Upper lobe of left lung (tissue), 6 donors: Measurements from ENCODE around the gene DNAH9. TPM values are rescaled to one million over a fixed set of nuclear protein-coding genes. Genes with fewer than 3 reads are reported as not detected.
A peak's percentile ranks its signal among the peaks of the same experiment; 100 is the strongest.

ENCODE experiments used
- ATAC-seq, 2 donors: fragments of 200-7000 bp; cut with Tn5 transposase; one replicate each; pipeline ENCODE4 v1.9.1; 2022; ENCODE audit warnings: mild to moderate bottlenecking in 2 of 2, moderate library complexity in 2 of 2; ENCODE audit not compliant: low FRiP score in 2 of 2
- DNase-seq, 2 donors: peaks; one replicate each; pipeline ENCODE4 v3.0.0-alpha.2; 2019 to 2020
- H3K27ac ChIP-seq, 4 donors: fragments of 200-600 bp; sonication (generic); one replicate each; pipeline ENCODE4 v1.5.1; 2016 to 2019
- H3K27me3 ChIP-seq, 4 donors: fragments of 200-600 bp; sonication (generic); one replicate each; pipeline ENCODE4 v1.5.1; 2017 to 2019
- H3K36me3 ChIP-seq, 4 donors: fragments of 200-600 bp; sonication (generic); one replicate each; pipeline ENCODE4 v1.5.1; 2016 to 2019
- H3K4me1 ChIP-seq, 4 donors: fragments of 200-600 bp; sonication (generic); one replicate each; pipeline ENCODE4 v1.5.1; 2018 to 2019
- H3K4me3 ChIP-seq, 4 donors: fragments of 200-600 bp; sonication (generic); one replicate each; pipeline ENCODE4 v1.5.1; 2017 to 2019; ENCODE audit warnings: mild to moderate bottlenecking in 2 of 4, moderate library complexity in 1 of 4
- H3K9me3 ChIP-seq, 4 donors: fragments of 200-600 bp; sonication (generic); one replicate each; pipeline ENCODE4 v1.5.1; 2018 to 2019
- EP300 ChIP-seq, 4 donors: sonication (generic); formaldehyde crosslinking; IDR thresholded peaks; one replicate each; pipeline ENCODE4 v1.5.1; 2017; ENCODE audit warnings: antibody characterized with exemption in 4 of 4, control low read depth in 2 of 4
- POLR2A ChIP-seq, 4 donors: fragments of 450-650 bp; IDR thresholded peaks; one replicate each; pipeline ENCODE4 v1.5.1; 2016 to 2017; ENCODE audit warnings: antibody characterized with exemption in 4 of 4, mild to moderate bottlenecking in 2 of 4
- POLR2AphosphoS5 ChIP-seq, 2 donors: sonication (generic); formaldehyde crosslinking; IDR thresholded peaks; one replicate each; pipeline ENCODE4 v1.5.1; 2017; ENCODE audit warnings: antibody characterized with exemption in 2 of 2
- WGBS, 2 donors: methylation state at CpG; one replicate each; pipeline ENCODE4 v1.1.5; 2017 to 2018; 5-methylcytosine and 5-hydroxymethylcytosine counted together
- total RNA-seq, 6 donors: library from RNA; depleted of rRNA in 4 of 6; stranded (reverse); fragments of >200 nt in 4 of 6; gene quantifications; one replicate each; pipeline versions ENCODE4 v1.1.0 to v1.2.1, GENCODE V29; 2016 to 2021
- TF ChIP-seq, protein P1 (sequence below), 6 experiments: fragments of 450-650 bp in 4 of 6; fragments of 200-600 bp in 2 of 6; sonication (generic) in 2 of 6; IDR thresholded peaks; one replicate each; pipeline ENCODE4 v1.5.1; 2016 to 2019; ENCODE audit warnings: antibody characterized with exemption in 6 of 6
- donor health status: DM: no; HTN: no; CAD: no; lungs with moderate emphysema.
- donor health status: DM: no; HTN: yes; CAD: no; lungs with severe emphysema.

The DNAH9 gene
- total RNA-seq, 6 donors from 2014 or later, result 0.92 to 42.6 (median 14.8) TPM

DNA sequence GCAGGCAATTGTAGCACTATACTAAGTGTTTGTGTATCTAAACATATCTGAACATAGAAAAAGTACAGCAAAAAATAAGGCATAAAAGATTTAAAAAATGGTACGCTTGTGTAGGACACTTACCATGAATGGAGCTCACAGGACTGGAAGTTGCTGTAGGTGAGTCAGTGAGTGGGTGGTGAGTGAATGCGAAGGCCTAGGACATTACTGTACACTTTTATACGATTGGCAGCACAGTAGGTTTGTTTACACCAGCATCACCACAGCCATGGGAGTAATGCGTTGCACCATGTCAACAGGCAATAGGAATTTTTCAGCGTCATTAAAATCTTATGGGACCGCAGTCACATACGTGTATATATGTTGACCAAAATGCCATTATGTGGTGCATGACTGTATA, 45.6 kb downstream of the DNAH9 start:
- DNase-seq (no peak), ATAC-seq (no peak)
- TF ChIP-seq, protein P1, sequence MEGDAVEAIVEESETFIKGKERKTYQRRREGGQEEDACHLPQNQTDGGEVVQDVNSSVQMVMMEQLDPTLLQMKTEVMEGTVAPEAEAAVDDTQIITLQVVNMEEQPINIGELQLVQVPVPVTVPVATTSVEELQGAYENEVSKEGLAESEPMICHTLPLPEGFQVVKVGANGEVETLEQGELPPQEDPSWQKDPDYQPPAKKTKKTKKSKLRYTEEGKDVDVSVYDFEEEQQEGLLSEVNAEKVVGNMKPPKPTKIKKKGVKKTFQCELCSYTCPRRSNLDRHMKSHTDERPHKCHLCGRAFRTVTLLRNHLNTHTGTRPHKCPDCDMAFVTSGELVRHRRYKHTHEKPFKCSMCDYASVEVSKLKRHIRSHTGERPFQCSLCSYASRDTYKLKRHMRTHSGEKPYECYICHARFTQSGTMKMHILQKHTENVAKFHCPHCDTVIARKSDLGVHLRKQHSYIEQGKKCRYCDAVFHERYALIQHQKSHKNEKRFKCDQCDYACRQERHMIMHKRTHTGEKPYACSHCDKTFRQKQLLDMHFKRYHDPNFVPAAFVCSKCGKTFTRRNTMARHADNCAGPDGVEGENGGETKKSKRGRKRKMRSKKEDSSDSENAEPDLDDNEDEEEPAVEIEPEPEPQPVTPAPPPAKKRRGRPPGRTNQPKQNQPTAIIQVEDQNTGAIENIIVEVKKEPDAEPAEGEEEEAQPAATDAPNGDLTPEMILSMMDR (IDR thresholded peaks at IDR 0.05), result no peak
- TF ChIP-seq POLR2AphosphoS5 (IDR thresholded peaks at IDR 0.05) (no peak), EP300 (IDR thresholded peaks at IDR 0.05) (no peak), POLR2A (IDR thresholded peaks at IDR 0.05) (no peak)
- 85 to 86% methylated on average over 7 of the region's 7 CpGs for WGBS, 2 donors
- no peak overlapping the region for H3K27ac ChIP-seq
- no peaks in the 10 kb centered on the region for H3K36me3 ChIP-seq
- H3K4me3 ChIP-seq, result no peak overlapping the region
- H3K9me3 ChIP-seq, result no peaks in the 10 kb centered on the region
- no peaks in the 10 kb centered on the region for H3K27me3 ChIP-seq
- H3K4me1 ChIP-seq, result peaks cover 0 to 5% (median 0%) of the 10 kb centered on the region in 4 donors

DNA sequence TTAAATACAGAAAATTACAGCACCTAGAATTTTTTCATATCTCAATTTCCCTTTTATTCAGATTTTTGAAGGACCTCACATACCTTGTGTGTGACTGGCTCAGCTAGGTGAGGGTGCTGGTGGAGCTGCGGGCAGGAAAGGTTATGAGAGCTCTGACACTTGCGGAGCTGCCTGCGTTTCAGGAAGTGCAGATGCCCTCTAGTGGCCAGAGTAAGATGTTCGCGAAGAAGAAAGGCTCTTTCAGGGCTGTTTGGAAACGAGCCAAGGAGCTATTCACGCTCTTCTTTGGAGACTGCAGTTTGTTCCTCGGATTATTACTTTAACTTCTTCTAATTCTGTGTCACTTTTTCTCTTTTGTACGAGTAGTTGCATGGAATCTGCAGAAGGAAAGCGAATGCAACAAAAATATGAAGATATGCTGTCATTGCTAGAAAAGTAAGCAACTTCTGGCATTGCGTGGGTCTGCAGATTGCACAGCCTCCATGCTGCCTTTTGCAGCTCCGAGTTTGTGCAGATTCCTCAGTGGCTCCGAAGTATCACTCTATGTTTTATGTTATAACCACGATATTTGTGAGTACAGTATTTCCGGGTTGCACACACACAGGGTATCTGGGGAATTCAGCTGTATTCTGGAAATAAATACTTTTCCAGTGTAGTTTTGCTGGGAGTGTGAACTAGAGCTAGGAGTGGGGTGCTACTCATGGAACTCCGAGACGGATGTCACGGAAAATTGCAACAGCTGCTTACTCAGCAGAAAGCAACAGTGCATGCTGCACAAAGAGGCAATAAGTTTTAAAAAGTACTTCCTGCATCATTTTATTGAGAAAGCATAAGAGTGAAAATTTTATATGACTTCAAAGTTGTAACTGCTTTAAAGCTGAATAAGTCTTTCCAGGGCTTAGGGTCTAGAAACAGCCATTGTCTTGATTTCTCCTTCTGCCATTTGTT, 46.3 kb downstream of the DNAH9 start:
- WGBS, 2 donors, result 31% methylated on average over 18 of the region's 18 CpGs
- no peaks in the 10 kb centered on the region for H3K9me3 ChIP-seq
- TF ChIP-seq, protein P1 (IDR thresholded peaks at IDR 0.05), result peak in 5 of 6 experiments; percentile 48 to 70 (median 52)
- TF ChIP-seq EP300 (IDR thresholded peaks at IDR 0.05) (no peak), POLR2AphosphoS5 (IDR thresholded peaks at IDR 0.05) (no peak), POLR2A (IDR thresholded peaks at IDR 0.05) (no peak)
- no peaks in the 10 kb centered on the region for H3K36me3 ChIP-seq
- no peaks in the 10 kb centered on the region for H3K27me3 ChIP-seq
- ATAC-seq (peak; percentile 70), DNase-seq (peak in 1 of 2 donors; percentile 67)
- H3K4me1 ChIP-seq, result peaks cover 0 to 5% (median 0%) of the 10 kb centered on the region in 4 donors
- H3K27ac ChIP-seq, result no peak overlapping the region
- H3K4me3 ChIP-seq, result no peak overlapping the region

DNA sequence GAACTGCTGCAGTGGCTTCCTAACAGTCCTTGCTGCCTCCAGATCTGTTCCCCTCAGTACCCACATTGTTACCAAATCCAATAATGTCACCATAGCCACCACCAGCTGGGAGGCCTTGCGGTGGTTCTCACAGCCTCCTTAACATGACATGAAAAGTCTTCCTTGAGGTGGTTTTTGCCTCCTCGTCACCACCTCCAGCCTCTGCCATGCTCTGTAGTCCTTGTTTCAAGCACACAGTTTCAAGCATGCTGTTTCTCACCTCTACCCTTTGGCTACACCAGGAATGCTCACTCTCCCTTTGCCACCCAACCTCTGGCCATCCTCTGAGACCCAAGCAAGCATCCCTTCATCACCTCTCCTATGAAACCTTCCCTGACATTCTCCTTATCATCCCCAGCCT, 47.2 kb downstream of the DNAH9 start:
- Histone ChIP-seq H3K4me1 (peaks cover 0 to 5% (median 0%) of the 10 kb centered on the region in 4 donors), H3K4me3 (no peak overlapping the region), H3K27ac (no peak overlapping the region), H3K9me3 (no peaks in the 10 kb centered on the region), H3K36me3 (no peaks in the 10 kb centered on the region), H3K27me3 (no peaks in the 10 kb centered on the region)
- DNase-seq, result no peak
- no peak for ATAC-seq
- TF ChIP-seq POLR2A (IDR thresholded peaks at IDR 0.05), result no peak
- TF ChIP-seq EP300 (IDR thresholded peaks at IDR 0.05), result no peak
- no peak for TF ChIP-seq POLR2AphosphoS5 (IDR thresholded peaks at IDR 0.05)
- TF ChIP-seq, protein P1 (IDR thresholded peaks at IDR 0.05), result no peak
- 88 to 90% methylated on average over 2 of the region's 2 CpGs for WGBS, 2 donors

DNA sequence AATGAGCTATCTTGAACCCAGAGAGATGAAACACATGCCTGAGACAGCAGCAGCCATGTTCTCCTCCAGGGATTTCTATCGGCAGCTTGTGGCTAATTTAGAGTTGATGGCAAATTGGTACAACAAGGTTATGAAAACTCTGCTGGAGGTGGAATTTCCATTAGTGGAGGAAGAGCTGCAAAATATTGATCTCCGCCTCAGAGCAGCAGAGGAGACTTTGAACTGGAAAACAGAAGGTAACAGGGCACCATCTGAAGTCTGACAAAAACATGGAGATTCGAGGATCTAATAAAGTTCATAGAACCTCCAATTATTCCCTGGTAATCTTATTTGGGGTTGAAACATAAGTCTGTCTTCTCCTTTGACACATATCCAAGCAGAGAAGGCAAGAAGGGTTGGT, 52.8 kb downstream of the DNAH9 start:
- no peak for ATAC-seq
- Histone ChIP-seq H3K4me1 (no peaks in the 10 kb centered on the region), H3K27ac (no peak overlapping the region), H3K36me3 (no peaks in the 10 kb centered on the region), H3K27me3 (no peaks in the 10 kb centered on the region), H3K9me3 (no peaks in the 10 kb centered on the region), H3K4me3 (no peak overlapping the region)
- no peak for TF ChIP-seq POLR2A (IDR thresholded peaks at IDR 0.05)
- no peak for TF ChIP-seq POLR2AphosphoS5 (IDR thresholded peaks at IDR 0.05)
- TF ChIP-seq, protein P1 (IDR thresholded peaks at IDR 0.05), result no peak
- no peak for TF ChIP-seq EP300 (IDR thresholded peaks at IDR 0.05)
- 86 to 90% methylated on average over 3 of the region's 3 CpGs for WGBS, 2 donors
- DNase-seq, result no peak
